CD1c-positive myeloid dendritic cell (primary cell): ENCODE data around the gene RTTN.

Experiments used
- DNase-seq: peaks from one replicate; pipeline ENCODE4 v3.0.0-alpha.2; 2016; ENCODE audit errors: extremely low spot score

Gene RTTN

GRCh38 chr18:70197844-70198243 is 7.6 kb downstream of the RTTN start:
- no peak for DNase-seq

- no peak for DNase-seq
Observed at GRCh38 chr18:70197026-70197425, 8.5 kb downstream of the RTTN start.

GRCh38 chr18:70195852-70196434 is 9.5 kb downstream of the RTTN start:
- peak; percentile 61 for DNase-seq

- DNase-seq, result no peak
Observed at GRCh38 chr18:70195014-70195614, 10.4 kb downstream of the RTTN start.

GRCh38 chr18:70194227-70194890 is 11.1 kb downstream of the RTTN start:
- no peak for DNase-seq

GRCh38 chr18:70190529-70190928 is 15.0 kb downstream of the RTTN start:
- no peak for DNase-seq

- DNase-seq, result no peak
Observed at GRCh38 chr18:70188113-70188512, 17.4 kb downstream of the RTTN start.

- no peak for DNase-seq
Observed at GRCh38 chr18:70183441-70183840, 22.0 kb downstream of the RTTN start.

GRCh38 chr18:70182548-70182947 is 22.9 kb downstream of the RTTN start:
- DNase-seq, result no peak

- DNase-seq, result no peak
Observed at GRCh38 chr18:70181725-70182124, 23.8 kb downstream of the RTTN start.

- DNase-seq, result no peak
Observed at GRCh38 chr18:70181015-70181414, 24.5 kb downstream of the RTTN start.

GRCh38 chr18:70176537-70176936 is 28.9 kb downstream of the RTTN start:
- DNase-seq, result no peak

- no peak for DNase-seq
Observed at GRCh38 chr18:70175216-70175615, 30.3 kb downstream of the RTTN start.

GRCh38 chr18:70172225-70172624 is 33.3 kb downstream of the RTTN start:
- no peak for DNase-seq

- no peak for DNase-seq
Observed at GRCh38 chr18:70169747-70170146, 35.7 kb downstream of the RTTN start.

- no peak for DNase-seq
Observed at GRCh38 chr18:70166668-70167067, 38.8 kb downstream of the RTTN start.

GRCh38 chr18:70165936-70166335 is 39.6 kb downstream of the RTTN start:
- no peak for DNase-seq

GRCh38 chr18:70160073-70160678 is 45.3 kb downstream of the RTTN start:
- DNase-seq, result no peak

- DNase-seq, result no peak
Observed at GRCh38 chr18:70158992-70159717, 46.3 kb downstream of the RTTN start.

GRCh38 chr18:70156886-70157285 is 48.6 kb downstream of the RTTN start:
- no peak for DNase-seq

- no peak for DNase-seq
Observed at GRCh38 chr18:70154591-70155194, 50.8 kb downstream of the RTTN start.

GRCh38 chr18:70151614-70152013 is 53.9 kb downstream of the RTTN start:
- peak; percentile 20 for DNase-seq
